Immature natural killer cell (primary cell): ENCODE measurements around the gene GIMAP4. TPM values are rescaled to one million over a fixed set of nuclear protein-coding genes. Genes with fewer than 3 reads are reported as not detected.
"Not testable (repeated sequence)": the region's sequence is repeated elsewhere in the genome, so short reads cannot be mapped to it uniquely, and the experiment has no call there.

Experiments used
- DNase-seq, 3 donors: peaks; one replicate each; pipeline ENCODE4 v3.0.0; 2022; ENCODE audit warnings: mixed read lengths in 1 of 3
- H3K27ac Mint-ChIP-seq, 6 donors: one replicate each; pipeline ENCODE4 v1.8.0; 2020; ENCODE audit warnings: mixed read lengths in 6 of 6, mild to moderate bottlenecking in 5 of 6, inconsistent platforms in 4 of 6, moderate library complexity in 3 of 6
- H3K27me3 Mint-ChIP-seq, 3 donors: one replicate each; pipeline ENCODE4 v1.8.0; 2020 to 2021; ENCODE audit warnings: low read depth in 3 of 3, mild to moderate bottlenecking in 3 of 3, mixed read lengths in 3 of 3, moderate library complexity in 3 of 3, inconsistent platforms in 1 of 3
- H3K36me3 Mint-ChIP-seq, 3 donors: one replicate each; pipeline ENCODE4 v1.8.0; 2020; ENCODE audit warnings: mixed read lengths in 3 of 3, inconsistent platforms in 2 of 3, mild to moderate bottlenecking in 2 of 3
- H3K4me1 Mint-ChIP-seq, 2 donors: one replicate each; pipeline ENCODE4 v1.8.0; 2020; ENCODE audit warnings: inconsistent platforms in 2 of 2, mild to moderate bottlenecking in 2 of 2, mixed read lengths in 2 of 2, moderate library complexity in 1 of 2
- H3K4me3 Mint-ChIP-seq, 5 donors: one replicate each; pipeline ENCODE4 v1.8.0; 2020; ENCODE audit warnings: mild to moderate bottlenecking in 5 of 5, mixed read lengths in 5 of 5, inconsistent platforms in 3 of 5, moderate library complexity in 3 of 5
- H3K9me3 Mint-ChIP-seq, 6 donors: one replicate each; pipeline ENCODE4 v1.8.0; 2020; ENCODE audit warnings: mild to moderate bottlenecking in 6 of 6, mixed read lengths in 6 of 6, inconsistent platforms in 4 of 6, moderate library complexity in 3 of 6
- polyA plus RNA-seq, 3 donors: library from polyadenylated mRNA; unstranded; fragments of 300-500 nt; fragmentation: Illumina TruSeq; gene quantifications; one replicate each; pipeline ENCODE4 v1.2.3, GENCODE V29; 2021

GIMAP4 gene
- polyA plus RNA-seq, 3 donors from 2014 or later = 158 to 420 (median 392) TPM

- DNase-seq = no peak
- H3K36me3 Mint-ChIP-seq = peaks cover 8 to 23% (median 16%) of the 10 kb centered on the region in 3 donors
- H3K27ac Mint-ChIP-seq = peak overlapping the region; percentile 66 to 84 (median 70)
- H3K9me3 Mint-ChIP-seq = peaks cover 3 to 27% (median 19%) of the 10 kb centered on the region in 6 donors
- H3K27me3 Mint-ChIP-seq = peaks cover 0 to 2% (median 1%) of the 10 kb centered on the region in 3 donors
- peaks cover 26 to 67% of the 10 kb centered on the region in 2 donors for H3K4me1 Mint-ChIP-seq
- peak overlapping the region in 2 of 5 donors; percentile 2 to 55 for H3K4me3 Mint-ChIP-seq
Measured at GRCh38 chr7:150586068-150586784, 19.0 kb downstream of the GIMAP4 start.

GRCh38 chr7:150586785-150587152 lies 19.6 kb downstream of the GIMAP4 start:
- Mint-ChIP-seq H3K27me3 (peaks cover 0 to 2% (median 1%) of the 10 kb centered on the region in 3 donors), H3K4me3 (peak overlapping the region; percentile 2 to 55 (median 37)), H3K27ac (peak overlapping the region; percentile 66 to 84 (median 70)), H3K4me1 (peaks cover 26 to 68% of the 10 kb centered on the region in 2 donors), H3K36me3 (peaks cover 10 to 23% (median 10%) of the 10 kb centered on the region in 3 donors), H3K9me3 (peaks cover 5 to 24% (median 17%) of the 10 kb centered on the region in 6 donors)
- no peak for DNase-seq

GRCh38 chr7:150587551-150587950 lies 20.4 kb downstream of the GIMAP4 start:
- H3K4me1 Mint-ChIP-seq = peaks cover 26 to 65% of the 10 kb centered on the region in 2 donors
- H3K27ac Mint-ChIP-seq = peak overlapping the region in 2 of 6 donors; percentile 66 to 69
- DNase-seq = no peak

GRCh38 chr7:150594805-150595204 lies 27.6 kb downstream of the GIMAP4 start:
- H3K36me3 Mint-ChIP-seq = peaks cover 18 to 27% (median 26%) of the 10 kb centered on the region in 3 donors
- peaks cover 20 to 58% of the 10 kb centered on the region in 2 donors for H3K4me1 Mint-ChIP-seq
- peak overlapping the region in 3 of 5 donors; percentile 8 to 66 (median 64) for H3K4me3 Mint-ChIP-seq
- DNase-seq = no peak
- H3K27ac Mint-ChIP-seq = peak overlapping the region in 3 of 6 donors; percentile 38 to 47 (median 46)
- H3K9me3 Mint-ChIP-seq = peaks cover 20 to 33% (median 25%) of the 10 kb centered on the region in 6 donors
- peaks cover 0 to 2% (median 1%) of the 10 kb centered on the region in 3 donors for H3K27me3 Mint-ChIP-seq

More at GRCh38 chr7:150587551-150587950, 20.4 kb downstream of the GIMAP4 start:
- Mint-ChIP-seq H3K9me3 (peaks cover 12 to 27% (median 20%) of the 10 kb centered on the region in 6 donors), H3K36me3 (peaks cover 14 to 31% (median 17%) of the 10 kb centered on the region in 3 donors), H3K4me3 (no peak overlapping the region), H3K27me3 (peaks cover 0 to 3% (median 1%) of the 10 kb centered on the region in 3 donors)

- Mint-ChIP-seq H3K36me3 (peaks cover 22 to 31% (median 29%) of the 10 kb centered on the region in 3 donors), H3K9me3 (peaks cover 20 to 33% (median 25%) of the 10 kb centered on the region in 6 donors), H3K4me3 (peak overlapping the region in 1 of 5 donors; percentile 64), H3K27me3 (peaks cover 0 to 2% (median 1%) of the 10 kb centered on the region in 3 donors), H3K4me1 (peaks cover 26 to 59% of the 10 kb centered on the region in 2 donors), H3K27ac (peak overlapping the region in 2 of 6 donors; percentile 38 to 46)
- no peak for DNase-seq
Measured at GRCh38 chr7:150595361-150595760, 28.2 kb downstream of the GIMAP4 start.

- H3K9me3 Mint-ChIP-seq, H3K4me3 Mint-ChIP-seq, H3K27me3 Mint-ChIP-seq, DNase-seq, H3K27ac Mint-ChIP-seq, H3K36me3 Mint-ChIP-seq: not testable (repeated sequence)
- peaks cover 28 to 49% of the 10 kb centered on the region in 2 donors for H3K4me1 Mint-ChIP-seq
Measured at GRCh38 chr7:150603600-150603999, 36.4 kb downstream of the GIMAP4 start.

GRCh38 chr7:150610233-150610632 lies 43.0 kb downstream of the GIMAP4 start:
- peak overlapping the region in 1 of 6 donors; percentile 26 for H3K27ac Mint-ChIP-seq
- no peak for DNase-seq
- peaks cover 0 to 3% (median 0%) of the 10 kb centered on the region in 3 donors for H3K27me3 Mint-ChIP-seq
- no peak overlapping the region for H3K4me3 Mint-ChIP-seq
- H3K9me3 Mint-ChIP-seq = peaks cover 0 to 5% (median 0%) of the 10 kb centered on the region in 6 donors
- H3K4me1 Mint-ChIP-seq = peaks cover 38 to 39% of the 10 kb centered on the region in 2 donors
- H3K36me3 Mint-ChIP-seq = peaks cover 0 to 5% (median 3%) of the 10 kb centered on the region in 3 donors

GRCh38 chr7:150612925-150613324 lies 45.7 kb downstream of the GIMAP4 start:
- DNase-seq = no peak
- Mint-ChIP-seq H3K27me3 (peaks cover 0 to 3% (median 0%) of the 10 kb centered on the region in 3 donors), H3K4me3 (no peak overlapping the region), H3K9me3 (peaks cover 0 to 5% (median 0%) of the 10 kb centered on the region in 6 donors), H3K27ac (no peak overlapping the region), H3K4me1 (peaks cover 29 to 30% of the 10 kb centered on the region in 2 donors), H3K36me3 (peaks cover 0 to 9% (median 7%) of the 10 kb centered on the region in 3 donors)

- no peak overlapping the region for H3K27ac Mint-ChIP-seq
Measured at GRCh38 chr7:150613880-150614279, 46.7 kb downstream of the GIMAP4 start.

GRCh38 chr7:150614426-150614825 lies 47.2 kb downstream of the GIMAP4 start:
- H3K4me3 Mint-ChIP-seq, H3K9me3 Mint-ChIP-seq, H3K27me3 Mint-ChIP-seq, H3K36me3 Mint-ChIP-seq, DNase-seq: not testable (repeated sequence)
- peaks cover 19 to 20% of the 10 kb centered on the region in 2 donors for H3K4me1 Mint-ChIP-seq
- H3K27ac Mint-ChIP-seq = peak overlapping the region in 3 of 6 donors; percentile 7 to 49 (median 48)

More at GRCh38 chr7:150613880-150614279, 46.7 kb downstream of the GIMAP4 start:
- no peak for DNase-seq
- H3K4me1 Mint-ChIP-seq = peaks cover 19 to 21% of the 10 kb centered on the region in 2 donors
- peaks cover 0 to 9% (median 8%) of the 10 kb centered on the region in 3 donors for H3K36me3 Mint-ChIP-seq
- no peak overlapping the region for H3K4me3 Mint-ChIP-seq
- peaks cover 0 to 3% (median 0%) of the 10 kb centered on the region in 3 donors for H3K27me3 Mint-ChIP-seq
- peaks cover 0 to 5% (median 0%) of the 10 kb centered on the region in 6 donors for H3K9me3 Mint-ChIP-seq

GRCh38 chr7:150615221-150615755 lies 48.1 kb downstream of the GIMAP4 start:
- not testable (repeated sequence) for DNase-seq, H3K4me3 Mint-ChIP-seq, H3K9me3 Mint-ChIP-seq, H3K36me3 Mint-ChIP-seq, H3K27me3 Mint-ChIP-seq
- Mint-ChIP-seq H3K4me1 (peaks cover 18 to 28% of the 10 kb centered on the region in 2 donors), H3K27ac (peak overlapping the region in 4 of 6 donors; percentile 20 to 63 (median 35))

GRCh38 chr7:150620061-150620460 lies 52.9 kb downstream of the GIMAP4 start:
- H3K4me1 Mint-ChIP-seq = peaks cover 17 to 48% of the 10 kb centered on the region in 2 donors
- H3K4me3 Mint-ChIP-seq = no peak overlapping the region
- peaks cover 4 to 24% (median 19%) of the 10 kb centered on the region in 3 donors for H3K36me3 Mint-ChIP-seq
- H3K27me3 Mint-ChIP-seq = peaks cover 0 to 1% (median 0%) of the 10 kb centered on the region in 3 donors
- H3K9me3 Mint-ChIP-seq = no peaks in the 10 kb centered on the region
- DNase-seq = no peak
- H3K27ac Mint-ChIP-seq = peak overlapping the region in 1 of 6 donors; percentile 42

GRCh38 chr7:150620617-150621371 lies 53.6 kb downstream of the GIMAP4 start:
- no peak for DNase-seq
- H3K27ac Mint-ChIP-seq = peak overlapping the region; percentile 47 to 77 (median 69)
- H3K9me3 Mint-ChIP-seq = no peaks in the 10 kb centered on the region
- peaks cover 22 to 53% of the 10 kb centered on the region in 2 donors for H3K4me1 Mint-ChIP-seq
- H3K4me3 Mint-ChIP-seq = no peak overlapping the region
- peaks cover 11 to 31% (median 26%) of the 10 kb centered on the region in 3 donors for H3K36me3 Mint-ChIP-seq
- peaks cover 0 to 1% (median 0%) of the 10 kb centered on the region in 3 donors for H3K27me3 Mint-ChIP-seq
